Measurements from ENCODE around the gene TTLL11.

TTLL11 gene

DNA sequence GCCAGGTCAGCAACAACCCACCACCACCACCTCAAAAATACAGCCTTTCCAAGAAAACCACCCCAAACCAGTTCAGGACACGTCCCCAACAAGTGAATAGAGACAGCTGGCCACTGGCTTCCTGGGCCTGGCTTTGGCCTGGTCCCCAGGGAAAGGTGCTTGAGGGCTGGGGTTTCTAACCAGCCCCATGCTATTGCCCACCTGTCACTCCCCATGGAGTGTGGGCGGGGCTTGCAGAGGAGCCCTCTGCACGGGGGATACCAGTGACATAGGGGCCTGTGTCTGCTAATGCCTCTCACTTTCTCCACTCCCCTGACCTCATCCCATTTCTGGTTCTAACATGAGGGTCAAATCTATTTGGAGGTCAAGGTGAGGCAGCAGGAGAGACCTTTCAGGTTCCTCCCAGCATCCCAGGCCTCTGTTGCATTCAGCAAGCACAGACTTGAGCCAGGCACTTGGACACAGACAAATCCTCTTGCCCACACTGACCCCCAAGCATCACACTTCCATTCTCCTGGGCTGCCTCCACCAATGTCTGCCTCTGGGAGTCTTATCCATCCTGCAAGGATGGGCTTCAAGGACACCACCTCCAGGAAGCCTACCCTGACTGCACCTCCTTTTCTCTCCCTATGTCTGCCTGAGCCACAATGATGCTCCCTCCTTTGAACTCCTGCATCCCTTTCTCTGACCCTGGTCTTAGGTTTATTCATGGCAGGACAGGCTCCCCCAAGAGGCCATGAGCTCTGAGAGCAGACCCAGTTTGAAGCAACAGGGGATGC lies 16.1 kb upstream of the TTLL11 start:
- no peak for DNase-seq

DNA sequence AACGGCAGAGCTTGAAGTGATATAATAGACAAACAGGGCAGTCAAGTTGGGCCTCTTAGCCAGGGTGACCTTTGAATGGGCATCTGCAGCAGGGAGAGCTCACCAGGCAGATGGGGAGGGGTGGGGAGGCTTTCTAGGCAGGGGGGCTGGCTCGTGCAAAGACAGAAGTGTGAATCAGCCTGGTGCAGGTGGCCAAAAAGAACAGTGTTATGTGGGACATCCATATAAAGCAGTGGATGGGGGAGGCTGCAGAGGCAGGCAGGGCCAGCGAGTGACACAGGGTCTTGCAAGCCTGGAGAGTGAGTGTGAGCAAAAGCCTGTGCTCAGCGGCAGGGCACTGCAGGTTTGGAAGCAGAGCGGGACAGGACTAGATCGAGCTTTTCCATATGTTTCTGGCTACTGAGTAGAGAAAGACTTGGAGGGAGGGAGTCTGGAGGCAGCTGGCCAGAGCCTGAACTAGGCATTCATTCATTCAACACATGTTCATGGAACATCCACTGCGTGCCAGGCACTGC lies 14.2 kb upstream of the TTLL11 start:
- DNase-seq = no peak

DNA sequence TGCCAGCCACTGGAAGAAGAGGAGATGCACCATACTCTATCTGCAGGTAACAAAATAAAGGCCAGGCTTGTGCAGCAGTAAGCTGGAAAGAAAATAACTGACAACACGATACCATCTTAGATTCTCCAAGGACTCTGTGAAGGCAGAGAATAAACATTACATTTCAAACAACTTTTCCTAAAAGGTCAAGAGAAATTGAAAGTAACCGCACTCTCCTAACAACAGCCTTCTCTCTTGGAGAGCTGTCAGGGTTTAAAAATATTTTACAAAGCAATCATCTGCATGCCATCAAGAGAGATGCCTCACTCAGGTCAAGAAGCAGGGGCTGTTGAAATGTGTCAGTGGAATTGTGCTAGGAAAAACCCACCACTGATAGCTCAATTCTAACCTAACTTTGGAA lies 13.5 kb upstream of the TTLL11 start:
- no peak for DNase-seq

DNA sequence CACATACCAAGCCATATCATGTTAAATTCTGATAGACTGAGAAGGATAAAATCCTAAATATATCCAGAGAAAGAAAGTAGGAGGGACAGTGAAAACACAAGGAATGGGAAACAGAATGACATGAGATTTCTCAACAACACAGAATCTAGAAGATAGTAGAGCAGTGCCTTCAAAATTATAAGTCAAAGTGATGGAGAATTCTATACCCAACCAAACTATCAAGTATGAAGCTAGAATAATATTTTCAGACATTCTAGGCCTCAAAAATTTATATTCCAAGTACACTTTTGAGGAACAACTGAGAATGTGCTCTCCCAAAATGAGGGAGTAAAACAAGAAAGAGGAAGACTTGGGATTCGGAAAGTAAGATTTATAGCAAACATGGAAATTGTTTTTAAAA lies 10.9 kb upstream of the TTLL11 start:
- DNase-seq = no peak

DNA sequence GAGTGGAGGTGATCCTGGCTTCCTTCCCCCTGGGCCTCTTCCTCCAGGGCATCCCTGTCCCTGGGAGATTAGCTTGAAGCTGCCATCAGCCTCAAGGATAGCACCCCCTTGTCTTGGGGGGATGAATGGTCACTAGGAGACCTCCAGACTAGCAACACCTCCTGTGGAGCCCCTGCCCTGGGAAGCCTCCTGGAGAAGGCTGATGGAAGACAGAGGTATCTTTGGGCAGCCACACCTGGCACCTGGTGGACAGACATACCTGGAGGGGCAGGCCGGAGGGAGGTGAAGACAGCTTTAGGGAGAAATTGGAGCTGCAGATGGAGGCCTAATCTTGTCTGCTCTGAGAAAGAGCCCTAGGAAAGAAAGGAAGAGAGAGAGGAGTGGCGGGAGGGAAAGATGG lies 9.0 kb upstream of the TTLL11 start:
- DNase-seq = no peak

DNA sequence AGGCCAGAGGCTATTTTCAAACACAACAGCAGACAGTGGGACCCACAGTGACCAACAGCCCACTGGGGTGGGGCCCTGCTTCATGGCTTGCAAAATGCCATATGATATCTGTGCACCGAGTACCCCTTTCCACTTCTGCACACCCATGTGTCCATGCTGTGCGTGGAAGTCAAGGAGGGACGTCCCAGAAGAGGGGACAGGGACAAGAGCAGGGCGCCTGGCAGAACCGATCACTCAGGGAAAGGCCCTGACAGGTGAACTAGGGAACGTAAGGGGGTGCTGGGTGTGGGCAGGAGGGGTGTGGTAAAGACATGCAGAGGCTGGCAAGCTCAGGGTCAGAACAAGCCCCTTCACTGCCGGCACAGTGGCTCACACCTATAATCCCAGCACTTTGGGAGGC lies 7.6 kb upstream of the TTLL11 start:
- DNase-seq = no peak

DNA sequence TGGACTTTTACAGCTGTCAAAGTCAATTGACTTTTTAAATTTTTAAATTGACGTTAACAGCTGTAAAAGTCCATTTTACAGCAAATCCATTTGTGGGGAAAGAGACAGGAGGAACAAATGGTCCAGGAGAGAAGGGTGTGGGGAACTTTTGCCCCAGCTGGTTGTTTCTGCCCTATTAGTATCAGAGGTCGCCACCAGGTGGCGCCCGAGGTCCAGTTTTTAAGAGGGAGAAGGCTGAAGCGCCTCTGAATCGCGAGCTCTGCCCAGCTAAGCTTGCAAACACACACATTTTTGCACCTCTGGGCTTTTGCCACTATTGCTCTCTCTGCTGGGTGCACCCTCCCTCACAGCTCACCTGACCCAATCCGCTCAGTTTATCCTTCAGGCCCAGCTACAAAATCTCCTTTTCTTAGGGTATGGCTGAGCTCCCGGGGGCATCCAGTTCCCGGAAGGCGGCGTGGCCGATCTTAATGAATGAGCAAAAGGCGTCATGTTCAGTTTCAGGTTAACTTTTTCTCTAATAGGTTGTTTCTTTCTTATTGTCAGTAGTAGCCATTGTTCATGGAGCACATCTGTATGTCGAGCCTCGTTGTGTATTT lies 6.3 kb upstream of the TTLL11 start:
- peak; percentile 78 for DNase-seq

DNA sequence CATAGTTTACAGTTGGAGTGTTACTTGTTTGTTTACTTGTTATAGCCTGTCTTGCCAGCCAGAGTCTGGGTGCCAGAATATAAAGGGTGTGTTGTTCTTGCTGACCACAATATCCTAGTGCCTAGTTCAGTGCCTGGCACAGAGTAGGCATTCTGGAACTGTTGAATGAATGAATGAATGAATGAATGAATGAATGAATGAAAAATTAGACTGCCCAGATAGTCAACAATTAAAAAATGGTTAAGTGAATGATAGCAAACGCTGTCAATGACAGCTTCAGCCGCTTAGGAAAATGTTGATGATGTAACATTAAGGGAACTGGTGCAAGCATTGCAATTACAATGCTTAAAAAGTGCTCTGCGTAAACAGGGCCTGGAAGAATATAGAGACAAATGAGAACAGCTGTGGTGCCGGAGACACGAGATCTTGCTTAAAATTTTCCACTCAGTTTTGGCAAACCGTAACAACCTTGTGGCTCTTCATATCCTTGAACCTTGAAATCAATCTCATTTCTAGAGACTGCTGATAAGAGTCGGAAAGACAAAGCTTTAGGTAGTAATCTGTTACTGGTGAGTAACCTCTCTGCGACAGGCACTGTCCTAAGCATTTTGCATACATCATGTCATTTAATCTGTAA lies 4.7 kb upstream of the TTLL11 start:
- no peak for DNase-seq

DNA sequence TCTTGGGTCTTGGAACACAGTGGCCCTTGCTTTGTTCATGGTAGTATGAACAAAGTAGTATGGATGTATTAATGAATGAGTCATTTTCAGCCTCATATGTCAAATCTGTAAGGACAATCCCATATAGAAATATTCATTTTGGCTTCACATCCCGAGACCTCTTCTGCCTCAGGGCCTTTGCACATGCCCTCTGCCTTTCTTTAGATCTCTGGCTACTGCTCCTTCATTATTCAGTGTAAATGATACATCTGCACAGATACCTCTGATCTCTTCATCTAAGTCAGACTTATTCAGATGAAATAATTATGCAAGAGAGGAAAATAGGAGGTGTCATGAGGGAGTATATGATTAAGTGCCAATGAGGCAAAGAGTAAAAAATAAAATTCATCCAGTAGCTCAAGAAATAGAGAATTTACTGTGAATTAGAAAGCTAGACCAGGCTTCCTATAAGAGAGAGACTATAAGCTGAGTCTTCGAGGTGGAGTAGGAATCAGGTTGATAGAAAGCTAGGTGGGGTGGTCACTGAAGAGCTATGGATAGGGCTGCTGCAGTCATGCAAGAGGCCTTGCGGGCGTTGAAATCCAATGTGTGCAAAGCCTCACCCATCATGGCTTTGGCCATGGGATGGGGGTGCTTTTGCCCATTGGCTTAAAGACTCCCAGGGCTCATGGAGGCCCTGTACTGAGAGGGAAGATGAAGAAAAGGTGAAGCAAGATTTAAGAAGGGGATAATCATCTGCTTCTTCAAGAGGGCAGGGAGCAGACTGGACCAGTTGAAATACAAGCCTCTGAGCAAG lies 3.7 kb upstream of the TTLL11 start:
- no peak for DNase-seq

DNA sequence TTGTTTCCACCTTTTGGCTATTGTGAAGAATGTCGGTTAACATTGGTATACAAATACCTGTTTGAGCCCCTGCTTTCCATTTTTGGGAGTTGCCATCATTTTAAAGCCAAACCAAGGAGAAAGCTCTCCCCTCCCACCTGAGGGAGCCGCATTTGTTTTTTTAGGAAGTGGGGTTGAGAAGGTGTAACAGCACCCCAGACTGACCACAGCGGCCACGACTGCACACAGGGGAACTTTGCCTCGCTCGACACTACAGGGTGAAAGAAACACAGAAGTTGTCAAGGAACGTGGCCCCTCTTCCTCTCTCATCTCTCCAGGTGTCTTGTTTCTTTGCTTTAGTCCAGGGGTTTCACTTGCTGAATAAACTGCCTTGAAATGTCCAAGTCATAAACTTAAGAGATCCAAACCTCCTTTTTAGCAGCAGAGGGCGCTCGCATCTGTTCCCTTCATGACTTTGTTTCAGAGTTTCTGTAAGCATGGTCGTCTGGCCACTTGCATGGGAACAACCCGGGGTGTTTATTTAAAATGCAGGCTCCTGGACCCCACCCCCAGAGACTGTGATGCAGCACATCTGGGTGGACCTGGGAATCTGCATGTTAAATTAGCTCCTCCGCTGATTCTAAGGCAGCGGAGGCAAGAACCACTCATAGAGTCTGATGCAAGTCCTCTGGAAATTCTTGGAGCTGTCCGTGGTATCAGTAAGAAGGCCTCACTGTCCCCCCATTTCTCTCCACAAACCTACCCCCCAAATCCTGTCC lies 2.1 kb upstream of the TTLL11 start:
- DNase-seq = peak; percentile 59

DNA sequence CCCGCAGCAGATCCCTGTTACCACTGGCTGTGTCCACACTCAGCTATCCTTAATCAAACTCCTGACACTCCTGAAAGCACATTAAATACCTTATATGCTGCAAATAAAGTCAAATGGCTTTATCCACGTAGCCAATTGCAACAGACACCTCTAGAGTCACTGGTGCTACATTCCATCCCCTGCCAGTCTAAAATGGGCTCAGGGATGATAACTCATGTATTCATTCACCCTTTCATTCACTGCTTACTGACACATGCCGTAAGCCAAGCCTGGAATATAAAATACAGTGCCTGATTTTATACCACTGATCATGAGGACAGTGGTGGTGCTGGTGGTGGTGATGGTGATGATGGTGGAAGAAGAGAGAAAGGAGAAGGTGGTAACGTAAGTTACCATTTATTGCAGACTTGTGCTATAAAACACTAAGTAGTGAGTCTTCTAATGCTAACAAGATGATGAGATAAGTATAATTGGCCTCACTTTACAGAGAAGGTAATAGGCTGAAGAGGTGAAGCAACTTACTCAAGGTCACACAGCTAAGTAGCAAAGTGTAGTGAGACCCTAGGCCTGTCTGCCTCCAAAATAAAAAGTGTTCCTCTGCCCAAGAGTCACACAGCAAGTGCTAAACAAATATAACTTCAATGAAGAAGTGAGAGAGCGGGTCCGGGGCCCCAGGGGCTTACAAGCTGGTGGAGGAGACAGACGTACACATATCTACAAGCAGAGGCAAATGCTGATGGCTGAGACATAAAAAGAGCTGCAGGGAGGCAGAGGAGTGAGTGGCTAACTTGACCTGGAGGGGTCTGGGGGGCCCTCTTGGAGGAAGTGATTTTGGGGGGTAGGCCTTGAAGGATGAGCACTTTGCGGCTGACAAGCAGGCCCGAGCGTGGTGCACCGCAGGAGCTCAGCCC lies 1.2 kb downstream of the TTLL11 start:
- DNase-seq = no peak

DNA sequence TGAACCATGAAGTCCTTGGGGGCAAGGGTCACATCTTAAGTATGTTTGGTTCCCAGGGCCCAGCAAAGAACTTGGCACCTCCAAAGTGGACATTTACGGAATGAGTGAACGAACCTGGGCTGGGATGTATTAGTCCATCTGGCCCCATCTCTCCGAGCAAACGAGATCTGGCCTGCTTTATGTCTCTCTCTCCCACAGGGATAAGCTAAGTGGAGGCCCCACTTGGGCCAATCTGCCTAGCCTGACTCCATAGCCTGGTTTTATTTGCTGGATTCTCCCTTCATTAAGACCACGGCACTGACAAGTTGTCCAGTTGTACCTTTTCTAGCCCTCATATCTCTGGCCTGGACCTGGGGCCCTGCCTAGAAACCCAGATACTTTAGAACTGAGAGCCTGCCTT lies 2.1 kb downstream of the TTLL11 start:
- no peak for DNase-seq

DNA sequence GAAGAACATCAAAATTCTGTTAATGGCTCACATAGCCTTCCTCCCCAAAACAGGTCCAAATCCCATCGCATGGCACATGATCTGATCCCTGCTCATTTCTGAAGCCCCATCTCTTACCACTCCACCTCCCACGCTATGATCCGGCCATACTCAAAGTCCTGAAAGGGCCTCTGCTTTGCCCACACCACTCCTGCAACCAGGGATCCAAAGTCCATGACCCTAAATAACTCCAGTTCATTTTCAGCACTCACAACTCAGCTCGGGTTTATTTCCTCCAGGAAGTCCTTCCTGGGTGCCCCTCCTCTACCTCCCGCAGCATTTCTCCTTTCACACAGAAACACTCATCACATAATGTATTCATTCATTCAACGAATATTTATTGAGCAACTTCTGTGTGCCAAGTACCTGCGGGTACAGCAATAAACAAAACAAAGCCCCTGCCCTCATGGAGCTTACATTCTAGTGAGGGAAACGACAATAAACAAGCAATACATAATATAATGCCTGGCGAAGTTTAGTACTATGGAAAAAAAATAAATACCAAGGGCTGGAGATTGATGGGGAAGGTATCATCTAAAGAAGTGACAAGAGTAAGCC lies 2.7 kb downstream of the TTLL11 start:
- no peak for DNase-seq

DNA sequence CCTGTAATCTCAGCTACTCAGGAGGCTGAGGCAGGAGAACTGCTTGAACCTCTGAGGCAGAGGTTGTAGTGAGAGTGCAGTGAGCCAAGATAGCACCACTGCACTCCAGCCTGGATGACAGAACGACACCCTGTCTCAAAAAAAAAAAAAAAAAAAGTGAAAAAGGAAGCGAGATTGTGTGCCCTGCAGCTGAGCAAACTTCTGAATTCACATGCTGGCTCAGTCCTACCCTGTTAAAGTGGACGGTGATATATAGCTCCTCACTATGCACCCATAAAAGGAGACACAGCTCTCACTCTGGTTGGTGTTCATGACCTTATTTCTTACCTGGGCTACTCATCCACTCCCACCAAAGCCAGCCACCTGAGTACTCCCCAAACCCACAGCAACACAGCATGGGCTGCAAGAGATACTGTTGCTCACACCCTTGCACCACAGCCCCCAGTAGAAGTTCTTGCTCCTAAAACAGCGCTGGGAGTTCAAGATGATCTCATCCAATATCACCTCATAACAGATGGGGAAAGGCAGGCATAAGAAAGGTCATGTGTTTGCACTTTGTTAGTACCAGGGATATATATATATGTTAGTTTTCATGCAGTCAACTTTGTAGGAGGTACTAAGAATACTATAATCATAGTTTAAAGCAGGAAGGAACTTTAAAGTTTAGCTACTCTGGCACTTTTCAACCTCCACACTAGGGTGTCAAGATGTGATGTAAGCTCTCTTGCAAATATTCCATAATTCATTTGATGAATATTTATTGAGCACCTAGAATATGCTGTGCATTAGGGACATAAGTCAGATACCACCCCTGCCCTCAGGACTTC lies 4.0 kb downstream of the TTLL11 start:
- DNase-seq = no peak

DNA sequence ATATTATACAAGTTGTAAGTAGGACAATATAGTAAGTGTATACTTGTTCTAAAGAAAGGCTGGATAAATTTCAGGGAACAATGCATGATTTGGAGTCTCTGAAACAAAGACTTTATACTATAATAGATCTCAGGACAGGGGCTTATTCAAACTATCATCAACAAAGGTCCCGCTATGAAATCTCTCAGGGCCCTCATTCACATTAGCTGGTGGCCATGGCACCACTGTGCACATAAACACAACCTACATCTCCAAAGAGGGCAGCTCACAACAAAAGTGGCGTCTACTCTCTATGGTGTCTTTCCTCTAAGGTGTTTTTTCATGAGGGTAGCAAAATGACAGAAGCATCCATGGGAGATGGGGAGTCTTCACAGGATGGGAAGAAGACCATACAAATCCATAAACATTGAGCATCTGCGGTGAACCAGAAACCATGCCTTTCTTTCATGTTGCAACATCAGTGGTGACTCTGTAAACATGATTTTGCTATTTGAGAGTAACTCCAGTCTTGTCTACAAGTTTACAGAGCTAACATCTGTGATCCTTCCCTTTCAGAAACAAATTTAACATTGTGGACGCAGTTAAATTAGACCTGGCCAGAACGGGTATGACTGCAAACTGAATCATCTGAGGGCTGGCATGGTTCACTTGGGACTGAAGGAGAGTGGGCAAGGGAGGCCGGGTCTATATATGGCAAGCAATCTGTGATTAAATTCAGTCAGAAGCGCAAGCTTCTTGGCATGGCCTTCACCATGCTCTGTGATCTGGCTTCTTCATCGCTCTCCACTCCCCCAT lies 5.5 kb downstream of the TTLL11 start:
- DNase-seq = no peak

DNA sequence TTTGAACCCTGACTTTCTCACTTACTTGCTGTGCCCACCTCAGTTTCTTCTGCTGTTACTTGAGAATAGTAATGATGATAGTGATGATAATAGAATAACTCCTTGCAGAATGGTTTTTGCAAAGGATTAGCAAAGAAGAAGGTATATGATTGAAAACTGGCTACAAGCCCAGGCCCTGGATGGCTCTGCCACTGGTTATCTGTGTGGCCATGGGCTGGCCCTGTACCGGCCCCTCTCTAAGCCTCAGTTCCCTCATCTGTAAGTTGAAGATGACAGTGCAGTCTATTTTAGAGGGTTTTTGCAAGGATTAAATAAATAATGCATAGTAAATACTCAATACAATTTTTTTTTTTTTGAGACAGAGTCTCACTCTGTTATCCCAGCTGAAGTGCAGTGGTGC lies 6.2 kb downstream of the TTLL11 start:
- no peak for DNase-seq

DNA sequence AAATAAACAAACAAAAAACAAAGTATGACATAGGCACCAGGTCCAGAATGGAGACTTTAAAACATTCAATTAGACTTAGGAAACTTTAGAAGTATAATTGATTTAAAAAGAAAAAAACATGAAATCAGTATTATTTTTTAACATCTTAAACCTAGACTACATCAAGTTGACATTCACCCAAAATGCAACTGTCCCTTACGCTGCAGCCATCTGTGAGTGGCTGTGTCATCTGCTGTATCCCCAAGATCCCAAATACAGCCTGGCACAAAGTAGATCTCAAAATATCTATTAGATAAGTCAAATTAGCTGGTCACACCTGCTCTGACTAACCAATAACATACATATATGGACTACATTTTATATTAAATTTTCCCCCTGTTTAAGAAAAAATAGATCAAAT lies 7.8 kb downstream of the TTLL11 start:
- no peak for DNase-seq

DNA sequence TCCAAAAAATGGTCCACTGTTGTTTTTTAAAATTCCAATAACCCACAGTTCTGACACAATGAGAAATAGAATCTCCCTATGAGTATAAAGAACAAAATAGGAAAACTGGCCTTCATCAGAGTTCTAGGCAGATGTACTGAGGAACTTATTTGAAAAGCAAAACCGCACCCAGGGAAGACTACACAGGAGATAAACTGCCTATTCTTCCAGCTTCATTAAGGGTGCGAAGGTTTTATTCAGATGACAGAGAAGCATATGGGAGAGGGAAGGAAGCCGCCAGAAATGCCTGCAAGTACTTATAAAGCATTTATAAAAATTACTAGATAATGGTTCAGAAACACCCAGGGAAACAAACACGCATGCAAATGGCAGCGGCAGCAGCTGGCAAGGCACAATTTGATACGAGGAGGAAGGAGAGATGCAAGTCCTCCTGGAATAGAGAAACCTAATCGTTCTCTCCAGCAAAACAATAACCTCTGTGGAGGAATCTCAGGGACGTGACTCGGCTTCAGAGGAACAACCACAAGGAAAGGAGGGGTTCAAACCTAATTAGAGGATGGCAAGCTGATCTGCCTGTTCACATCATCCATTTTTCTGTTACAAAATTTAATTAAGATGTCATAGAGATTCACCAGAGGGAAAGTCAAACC lies 9.0 kb downstream of the TTLL11 start:
- no peak for DNase-seq

DNA sequence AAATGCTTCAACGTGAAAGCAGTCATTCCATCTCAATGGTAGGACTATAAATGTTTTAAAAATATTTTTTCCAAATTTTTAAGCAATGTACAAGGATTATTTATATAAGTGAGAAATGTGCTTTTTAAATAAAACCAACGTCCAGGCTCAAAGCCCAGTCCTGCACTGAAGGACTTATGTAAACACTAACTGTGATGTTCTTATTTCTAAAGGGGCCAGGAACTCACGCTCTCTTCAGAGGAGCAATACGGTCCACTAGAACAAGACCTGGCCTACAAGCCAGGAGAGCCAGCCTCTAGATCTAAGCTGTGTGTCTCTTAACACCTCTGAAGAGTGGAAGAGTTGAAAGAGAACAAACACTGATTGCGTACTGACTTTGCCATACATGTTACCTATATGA lies 12.1 kb downstream of the TTLL11 start:
- no peak for DNase-seq

Measured in CD4-positive, alpha-beta T cell treated with Interleukin-21 for 1 hour (primary cell).